H54 (cell line): Measurements from ENCODE around the gene UBE2U.
A peak's percentile ranks its signal among the peaks of the same experiment; 100 is the strongest.

Source experiments
- DNase-seq: peaks from one replicate; pipeline ENCODE4 v3.0.0; 2011; ENCODE audit warnings: low spot score, mixed read lengths; ENCODE audit not compliant: insufficient read length
- FAIRE-seq: peaks from 3 replicates; lab custom pipeline; 2011; peaks lifted over from hg19 to GRCh38; lab: Jason Lieb, UNC
- POLR2A ChIP-seq: IDR thresholded peaks from 2 replicates; pipeline ENCODE4 v1.6.1; 2011; ENCODE audit warnings: low read depth, mild to moderate bottlenecking, low read length

The UBE2U gene

DNA sequence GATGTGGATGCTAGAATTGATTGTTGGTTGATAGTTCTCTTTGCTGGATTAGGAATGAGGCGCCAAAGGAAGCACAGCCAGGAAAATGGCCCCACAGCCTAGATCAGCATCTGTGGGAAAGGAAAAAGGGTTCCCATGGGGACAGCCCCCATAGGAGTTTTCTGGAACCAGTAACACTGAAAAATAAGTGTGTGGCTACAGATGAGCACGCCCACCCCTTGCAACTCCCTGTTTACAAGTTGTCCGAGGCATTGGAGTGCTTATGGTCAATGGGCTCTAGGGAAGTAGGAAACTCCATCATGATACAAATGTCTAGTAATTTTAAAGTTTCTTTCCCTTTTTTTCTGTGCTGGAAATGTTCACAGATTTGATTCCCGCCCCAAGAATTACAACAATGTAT lies 23.8 kb upstream of the UBE2U start:
- DNase-seq (no peak), FAIRE-seq (no peak)
- TF ChIP-seq POLR2A, result no peak

- no peak for TF ChIP-seq POLR2A
- DNase-seq (no peak), FAIRE-seq (no peak)
Measured at GRCh38 chr1:64182207-64182606, 21.2 kb upstream of the UBE2U start.

GRCh38 chr1:64183395-64184002 lies 19.9 kb upstream of the UBE2U start:
- no peak for FAIRE-seq
- TF ChIP-seq POLR2A, result no peak
- DNase-seq, result no peak

DNA sequence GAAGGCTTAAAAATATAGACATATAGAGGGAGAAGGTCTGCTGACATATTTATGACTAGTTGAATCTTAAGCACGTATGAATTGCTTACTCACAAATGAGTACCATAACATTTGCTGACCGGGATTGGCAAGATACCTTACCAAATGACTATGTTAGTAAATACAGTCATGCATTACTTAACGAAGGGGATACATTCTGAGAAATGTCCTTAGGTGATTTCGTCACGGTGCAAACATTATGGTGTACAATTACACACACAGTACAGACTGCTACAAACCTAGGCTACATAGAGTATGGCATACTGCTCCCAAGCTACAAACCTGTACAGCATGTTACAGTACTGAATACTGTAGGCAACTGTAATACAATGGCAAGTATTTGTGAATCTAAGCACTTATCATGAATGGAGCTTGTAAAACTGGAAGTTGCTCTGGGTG lies 19.4 kb upstream of the UBE2U start:
- DNase-seq (no peak), FAIRE-seq (no peak)
- TF ChIP-seq POLR2A, result no peak

GRCh38 chr1:64186138-64186897 lies 17.1 kb upstream of the UBE2U start:
- no peak for FAIRE-seq

DNA sequence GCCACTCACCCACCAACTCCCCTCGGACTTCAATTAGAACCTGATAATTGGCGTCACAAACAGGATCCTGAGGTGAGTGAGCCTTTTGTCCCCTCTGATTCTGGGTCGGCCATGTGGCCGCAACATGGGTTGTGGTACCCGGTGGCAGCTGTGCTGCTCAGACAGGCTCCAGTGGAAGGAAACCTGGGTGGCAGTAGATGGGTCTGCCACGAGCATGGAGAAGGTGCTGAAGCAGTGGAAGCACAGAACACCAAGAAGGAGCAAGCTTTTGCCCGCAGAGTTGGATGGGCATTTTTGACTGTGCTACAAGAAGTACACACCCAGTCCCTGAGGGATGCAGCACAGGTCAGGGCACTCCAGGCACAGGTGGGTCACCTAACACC lies 16.5 kb upstream of the UBE2U start:
- TF ChIP-seq POLR2A, result no peak
- no peak for FAIRE-seq

More at GRCh38 chr1:64186138-64186897, 17.1 kb upstream of the UBE2U start:
- no peak for DNase-seq
- no peak for TF ChIP-seq POLR2A

GRCh38 chr1:64187646-64188045 lies 15.8 kb upstream of the UBE2U start:
- FAIRE-seq (no peak), DNase-seq (peak; percentile 22)
- TF ChIP-seq POLR2A, result no peak

More for the DNA sequence above, 16.5 kb upstream of the UBE2U start:
- no peak for DNase-seq

DNA sequence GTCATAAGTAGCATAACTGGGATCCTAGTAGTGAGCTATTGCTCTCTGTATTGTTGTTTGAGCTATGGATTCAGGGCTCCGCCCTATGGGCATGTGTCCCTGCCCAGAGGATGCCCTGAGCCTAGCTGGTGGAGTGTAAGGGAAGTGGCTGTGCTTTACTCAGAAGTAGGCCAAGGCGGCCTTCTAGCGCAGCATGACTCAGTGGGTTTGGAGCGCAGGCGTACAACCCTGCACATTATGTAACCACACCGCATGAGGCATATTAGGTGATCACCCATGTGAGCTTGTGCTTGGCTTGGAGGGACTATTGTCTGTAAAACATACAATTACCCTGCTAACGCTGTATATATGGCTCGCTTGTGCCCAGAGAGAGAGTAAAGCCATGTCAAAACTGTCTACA lies 11.1 kb upstream of the UBE2U start:
- no peak for TF ChIP-seq POLR2A
- FAIRE-seq, result no peak
- DNase-seq, result no peak

DNA sequence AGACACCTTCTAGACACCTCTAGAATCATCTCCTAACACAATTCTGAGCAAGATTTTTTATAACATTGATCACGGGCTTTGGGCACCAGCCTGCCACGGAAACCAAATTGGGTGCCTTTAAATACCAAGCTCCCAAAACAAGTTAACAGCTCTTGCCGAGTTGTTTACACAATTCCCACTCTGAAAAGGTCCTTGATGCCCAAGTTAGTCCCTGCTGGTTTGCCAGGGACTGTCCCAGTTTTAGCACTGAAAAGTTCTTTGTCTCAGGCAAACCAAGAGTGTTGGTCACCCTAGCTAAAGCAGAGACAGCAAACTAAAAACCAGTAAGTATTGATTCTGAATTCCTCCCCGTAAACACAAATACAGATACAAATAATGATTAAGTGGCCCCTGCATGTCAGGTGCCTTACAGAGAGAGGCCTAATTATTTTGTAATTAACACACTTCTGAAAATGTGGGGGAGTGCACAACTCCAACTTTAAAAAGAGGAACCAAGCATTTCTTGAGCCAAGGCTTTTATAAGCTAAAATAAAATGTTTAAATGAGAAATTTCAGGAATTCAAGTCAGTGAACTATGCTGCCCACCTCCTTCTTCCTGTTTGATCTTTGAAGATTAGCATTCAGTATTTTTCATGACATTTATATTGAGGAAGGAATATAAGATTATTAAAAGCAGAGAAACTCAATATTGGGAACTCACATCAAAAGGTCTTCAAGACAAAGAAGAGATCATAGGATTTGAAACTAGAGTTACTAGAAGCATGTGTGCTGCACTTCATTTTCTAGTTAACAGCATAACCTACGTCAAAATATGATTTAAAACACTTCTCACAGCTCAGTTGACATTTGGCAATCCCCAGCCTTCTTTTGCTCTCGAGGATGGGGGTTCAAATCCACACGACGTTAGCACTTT lies 9.0 kb upstream of the UBE2U start:
- no peak for DNase-seq
- no peak for TF ChIP-seq POLR2A
- FAIRE-seq, result no peak

- DNase-seq, result no peak
- FAIRE-seq, result no peak
- TF ChIP-seq POLR2A, result no peak
Measured at GRCh38 chr1:64195081-64195395, 8.4 kb upstream of the UBE2U start.

GRCh38 chr1:64196074-64196870 lies 7.2 kb upstream of the UBE2U start:
- no peak for TF ChIP-seq POLR2A
- no peak for FAIRE-seq
- DNase-seq, result no peak

DNA sequence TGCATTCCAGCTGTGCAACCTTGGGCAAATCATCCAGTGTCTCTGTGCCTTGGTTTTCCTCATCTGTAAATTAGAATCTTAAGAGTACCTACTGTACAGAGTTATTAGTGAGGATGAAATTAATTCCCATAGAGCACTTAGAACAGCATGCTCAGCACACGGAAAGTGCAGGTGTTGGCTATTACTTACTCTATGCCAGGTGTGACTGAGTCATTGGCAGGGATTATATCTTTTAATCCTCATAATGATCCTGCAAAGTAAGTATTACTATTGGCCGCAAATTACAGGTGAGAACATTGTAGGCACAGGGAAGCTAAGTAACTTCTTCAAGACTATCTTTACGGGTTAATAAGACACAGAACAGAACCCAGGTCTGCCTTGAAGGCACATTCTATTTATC lies 6.3 kb upstream of the UBE2U start:
- FAIRE-seq (no peak), DNase-seq (no peak)
- TF ChIP-seq POLR2A, result no peak

GRCh38 chr1:64199154-64199553 lies 4.3 kb upstream of the UBE2U start:
- TF ChIP-seq POLR2A, result no peak
- peak; percentile 15 for DNase-seq
- FAIRE-seq, result peak; percentile 69
